GM19240 (cell line): ENCODE measurements around the gene KCNH6.

ENCODE experiments used
- DNase-seq: peaks from one replicate; pipeline ENCODE4 v3.0.0; 2011; ENCODE audit warnings: low spot score; ENCODE audit not compliant: insufficient read length

The KCNH6 gene

DNA sequence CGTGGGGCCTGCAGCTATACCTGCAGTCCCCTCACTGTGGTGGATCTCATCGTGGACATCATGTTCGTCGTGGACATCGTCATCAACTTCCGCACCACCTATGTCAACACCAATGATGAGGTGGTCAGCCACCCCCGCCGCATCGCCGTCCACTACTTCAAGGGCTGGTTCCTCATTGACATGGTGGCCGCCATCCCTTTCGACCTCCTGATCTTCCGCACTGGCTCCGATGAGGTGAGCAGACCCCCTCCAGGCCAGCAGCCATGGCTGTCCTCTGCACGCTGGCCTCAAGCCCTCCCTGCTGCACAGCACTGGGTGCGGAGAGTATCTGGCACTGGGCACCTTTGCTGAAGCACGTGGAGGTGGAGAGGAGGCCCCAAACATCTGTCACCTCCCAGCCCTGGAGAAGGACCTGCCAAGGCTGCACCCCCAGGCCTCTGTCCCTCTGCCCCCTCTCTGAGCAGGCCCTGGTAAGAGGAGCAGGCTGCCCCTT lies 11.0 kb downstream of the KCNH6 start:
- DNase-seq: no peak

- no peak for DNase-seq
Observed at GRCh38 chr17:63534816-63535455, 11.8 kb downstream of the KCNH6 start.

DNA sequence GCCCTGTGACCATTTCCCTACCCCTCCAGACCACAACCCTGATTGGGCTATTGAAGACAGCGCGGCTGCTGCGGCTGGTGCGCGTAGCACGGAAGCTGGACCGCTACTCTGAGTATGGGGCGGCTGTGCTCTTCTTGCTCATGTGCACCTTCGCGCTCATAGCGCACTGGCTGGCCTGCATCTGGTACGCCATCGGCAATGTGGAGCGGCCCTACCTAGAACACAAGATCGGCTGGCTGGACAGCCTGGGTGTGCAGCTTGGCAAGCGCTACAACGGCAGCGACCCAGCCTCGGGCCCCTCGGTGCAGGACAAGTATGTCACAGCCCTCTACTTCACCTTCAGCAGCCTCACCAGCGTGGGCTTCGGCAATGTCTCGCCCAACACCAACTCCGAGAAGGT lies 12.5 kb downstream of the KCNH6 start:
- DNase-seq: no peak

DNA sequence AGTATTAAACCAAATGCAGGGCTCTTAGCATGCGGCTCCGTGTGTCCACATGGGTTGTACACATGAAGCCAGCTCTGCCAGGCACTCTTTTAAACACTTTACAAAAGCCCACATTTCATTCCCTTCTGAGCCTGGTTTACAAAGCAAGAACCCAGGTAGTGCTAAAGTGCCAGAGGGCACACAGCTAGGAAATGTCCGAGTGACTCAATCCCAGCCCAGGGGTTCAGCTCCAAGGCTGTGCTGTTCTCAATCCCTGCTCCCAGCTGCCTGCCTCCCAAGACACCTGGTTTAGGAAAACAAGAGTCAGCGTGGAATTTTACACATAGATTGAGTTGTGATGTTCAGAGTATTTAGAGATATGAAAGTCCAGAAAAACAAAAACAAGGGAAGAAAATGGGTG lies 13.8 kb downstream of the KCNH6 start:
- DNase-seq: no peak

DNA sequence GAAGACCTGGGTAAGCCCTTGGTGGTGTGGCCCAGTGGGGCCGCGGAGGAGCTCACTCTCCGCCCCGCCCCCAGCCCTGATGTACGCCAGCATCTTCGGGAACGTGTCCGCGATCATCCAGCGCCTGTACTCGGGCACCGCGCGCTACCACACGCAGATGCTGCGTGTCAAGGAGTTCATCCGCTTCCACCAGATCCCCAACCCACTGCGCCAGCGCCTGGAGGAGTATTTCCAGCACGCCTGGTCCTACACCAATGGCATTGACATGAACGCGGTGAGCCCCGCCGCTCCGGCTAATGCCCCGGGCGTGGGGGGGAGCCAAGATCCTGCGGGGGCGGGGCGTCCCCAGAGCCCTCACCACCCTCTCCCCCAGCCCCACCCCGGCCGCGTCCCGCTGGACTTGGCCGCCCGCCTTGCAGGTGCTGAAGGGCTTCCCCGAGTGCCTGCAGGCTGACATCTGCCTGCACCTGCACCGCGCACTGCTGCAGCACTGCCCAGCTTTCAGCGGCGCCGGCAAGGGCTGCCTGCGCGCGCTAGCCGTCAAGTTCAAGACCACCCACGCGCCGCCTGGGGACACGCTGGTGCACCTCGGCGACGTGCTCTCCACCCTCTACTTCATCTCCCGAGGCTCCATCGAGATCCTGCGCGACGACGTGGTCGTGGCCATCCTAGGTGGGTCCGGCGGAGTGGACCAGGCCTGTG lies 15.0 kb downstream of the KCNH6 start:
- no peak for DNase-seq

GRCh38 chr17:63538693-63539595 lies 15.8 kb downstream of the KCNH6 start:
- no peak for DNase-seq

GRCh38 chr17:63540590-63540989 lies 17.4 kb downstream of the KCNH6 start:
- DNase-seq: no peak

GRCh38 chr17:63542218-63542545 lies 19.0 kb downstream of the KCNH6 start:
- no peak for DNase-seq

- DNase-seq: no peak
Observed at GRCh38 chr17:63542942-63543821, 20.0 kb downstream of the KCNH6 start.

DNA sequence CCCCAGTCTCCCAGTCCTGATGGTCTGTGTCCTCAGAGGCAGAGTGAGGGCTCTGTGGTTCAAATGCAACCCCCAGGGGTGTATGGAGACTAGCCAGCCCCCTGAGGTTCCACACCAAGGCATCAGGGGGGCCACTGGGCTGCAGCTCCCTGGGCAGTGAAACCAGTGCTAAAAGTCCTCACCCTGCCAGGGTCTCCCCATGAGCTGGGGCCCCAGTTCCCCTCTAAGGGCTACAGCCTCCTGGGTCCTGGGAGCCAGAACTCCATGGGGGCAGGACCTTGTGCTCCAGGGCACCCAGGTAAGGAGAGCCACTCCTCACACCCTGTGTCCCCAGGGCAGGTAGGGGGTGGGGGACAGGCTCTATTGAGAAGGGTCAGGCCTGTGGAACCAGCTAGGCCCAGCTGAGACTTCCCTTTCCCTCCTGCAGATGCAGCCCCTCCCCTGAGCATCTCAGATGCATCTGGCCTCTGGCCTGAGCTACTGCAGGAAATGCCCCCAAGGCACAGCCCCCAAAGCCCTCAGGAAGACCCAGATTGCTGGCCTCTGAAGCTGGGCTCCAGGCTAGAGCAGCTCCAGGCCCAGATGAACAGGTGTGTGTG lies 20.8 kb downstream of the KCNH6 start:
- no peak for DNase-seq

- DNase-seq: no peak
Observed at GRCh38 chr17:63544467-63545301, 21.5 kb downstream of the KCNH6 start.

DNA sequence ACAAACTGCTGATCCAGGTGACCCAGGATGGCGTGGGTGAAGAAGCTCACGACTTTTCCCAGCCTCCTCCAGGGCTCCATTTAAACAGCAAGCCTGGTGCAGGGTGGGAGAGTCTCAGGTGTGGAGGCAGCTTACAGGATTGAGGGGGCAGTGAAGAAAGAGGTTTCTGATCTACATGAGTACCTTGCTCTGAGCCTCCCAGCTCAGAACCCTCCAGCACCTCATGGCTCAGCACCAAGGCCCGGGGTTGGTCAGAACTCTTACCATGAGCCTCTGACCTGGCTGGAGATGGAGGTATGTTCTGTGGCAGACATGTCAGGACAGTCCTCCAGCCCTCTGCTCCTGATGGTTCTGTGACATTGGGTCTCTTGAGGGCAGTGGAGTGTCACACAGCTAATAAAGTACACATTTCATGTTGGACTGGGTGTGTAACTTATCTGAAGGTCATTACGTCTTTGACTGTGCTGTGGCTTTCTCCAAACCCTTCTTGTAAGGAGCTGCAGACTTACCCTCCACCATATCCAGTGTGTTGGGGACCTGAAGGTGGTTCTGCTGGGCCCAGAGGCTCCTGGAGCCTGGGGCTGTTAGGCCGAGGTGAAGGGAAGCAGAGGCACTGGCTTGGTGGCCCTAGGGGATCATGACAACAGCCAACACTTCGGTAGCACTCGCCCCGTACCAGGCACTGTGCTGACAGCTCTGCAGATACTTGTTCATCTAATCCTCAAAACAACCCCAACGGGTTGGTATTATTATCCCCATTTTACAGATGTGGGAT lies 23.3 kb downstream of the KCNH6 start:
- no peak for DNase-seq

DNA sequence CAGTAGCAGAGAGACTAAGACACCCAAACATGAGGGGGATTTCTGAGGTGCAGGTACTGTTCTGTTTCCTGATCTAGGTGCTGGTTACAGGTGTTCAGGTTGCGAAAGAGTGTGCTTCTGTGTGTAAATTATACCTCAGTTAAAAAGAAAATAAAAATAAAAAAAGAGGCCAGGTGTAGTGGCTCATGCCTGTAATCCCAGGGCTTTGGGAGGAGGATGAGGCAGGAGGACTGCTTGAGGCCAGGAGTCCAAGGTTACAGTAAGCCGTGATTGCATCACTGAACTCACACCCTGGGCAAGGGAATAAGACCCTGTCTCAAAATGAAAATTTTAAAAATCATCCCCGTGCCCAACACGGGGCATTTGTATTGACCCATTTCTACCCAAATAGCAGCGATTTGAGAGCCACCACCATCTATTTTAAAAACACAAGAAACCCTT lies 23.9 kb downstream of the KCNH6 start:
- no peak for DNase-seq

- no peak for DNase-seq
Observed at GRCh38 chr17:63549289-63549945, 26.3 kb downstream of the KCNH6 start.

DNA sequence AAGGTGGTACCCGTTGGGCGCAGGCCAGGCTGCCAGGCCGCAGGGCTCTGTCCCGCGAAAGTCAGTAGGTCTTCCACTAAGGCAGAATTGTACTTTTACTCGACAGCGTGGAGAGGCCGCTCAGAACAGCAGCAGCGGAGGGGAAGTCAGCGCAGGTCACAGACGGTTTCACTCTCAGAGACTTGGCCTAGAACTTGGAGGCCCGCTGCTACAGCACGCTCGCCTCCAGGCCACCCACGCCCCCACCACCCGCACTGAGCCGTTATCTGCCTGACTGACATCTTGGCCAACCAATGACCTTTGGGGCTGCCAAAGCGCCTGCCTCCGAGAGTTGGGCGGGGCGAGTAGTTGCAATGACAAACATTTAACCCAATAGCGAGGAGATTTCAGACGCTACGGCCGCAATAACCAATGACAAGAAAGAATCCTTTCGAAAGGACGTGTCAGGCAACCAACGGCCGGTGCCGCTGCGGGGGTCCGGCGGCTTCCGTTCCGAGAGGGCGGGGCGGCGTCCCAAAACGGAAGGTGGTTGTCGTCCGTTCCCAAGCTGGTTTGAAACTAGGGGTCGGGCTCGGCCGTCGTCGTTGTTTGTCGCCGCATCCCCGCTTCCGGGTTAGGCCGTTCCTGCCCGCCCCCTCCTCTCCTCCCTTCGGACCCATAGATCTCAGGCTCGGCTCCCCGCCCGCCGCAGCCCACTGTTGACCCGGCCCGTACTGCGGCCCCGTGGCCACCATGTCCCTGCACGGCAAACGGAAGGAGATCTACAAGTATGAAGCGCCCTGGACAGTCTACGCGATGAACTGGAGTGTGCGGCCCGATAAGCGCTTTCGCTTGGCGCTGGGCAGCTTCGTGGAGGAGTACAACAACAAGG lies 27.0 kb downstream of the KCNH6 start, which contains the start of gene DCAF7:
TSS of gene DCAF7 (plus strand) at position 532 of the 871 bp plus-strand sequence. CDS start at position 733, 201 bp downstream.
- peak; percentile 99 for DNase-seq

DNA sequence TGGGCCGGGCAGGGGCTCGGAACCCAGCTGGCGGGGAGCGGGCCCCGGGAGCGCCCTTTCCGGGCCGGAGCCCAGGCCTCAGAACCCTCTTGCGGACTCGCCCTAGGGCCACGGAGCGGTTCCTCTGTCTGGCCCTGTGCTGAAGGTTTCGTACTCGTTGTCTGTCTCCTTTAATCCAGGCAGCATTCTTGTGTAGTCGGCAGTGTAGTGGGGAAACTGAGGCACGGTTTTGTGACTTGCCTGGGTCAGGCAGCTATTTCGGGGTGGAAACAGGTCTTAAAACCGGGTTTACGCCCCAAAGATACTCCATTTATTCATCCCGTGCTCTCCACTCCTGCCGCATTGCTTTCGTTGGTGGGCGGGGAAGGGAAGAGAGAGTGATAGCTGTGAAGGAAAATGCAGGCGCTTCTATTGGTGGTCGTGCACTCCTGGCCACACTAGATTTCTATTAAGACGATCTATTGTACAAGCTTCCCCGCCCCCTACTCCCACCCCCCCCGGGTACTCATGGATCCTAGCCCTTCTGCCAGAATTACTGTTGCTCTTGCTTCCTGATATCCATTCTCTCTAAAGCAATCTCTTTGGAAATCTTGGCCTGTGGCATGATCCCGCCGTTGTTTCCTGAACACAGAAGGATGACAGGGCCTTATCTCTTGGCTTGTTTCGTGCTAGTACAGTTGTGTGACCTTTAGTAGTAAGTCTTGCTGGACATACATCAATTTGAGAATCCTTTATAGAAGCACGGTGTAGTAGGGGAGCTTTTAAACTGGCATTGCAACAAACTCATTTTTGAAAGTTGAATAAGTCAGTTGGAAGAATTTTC lies 27.9 kb downstream of the KCNH6 start:
- no peak for DNase-seq

- no peak for DNase-seq
Observed at GRCh38 chr17:63552211-63552610, 29.1 kb downstream of the KCNH6 start.
